Neuronal stem cell (in vitro differentiated cells): ENCODE measurements around the gene SMURF2.

ENCODE experiments used
- DNase-seq: peaks from one replicate; pipeline ENCODE4 v3.0.0-alpha.2; 2013; ENCODE audit warnings: low spot score
- H2AFZ ChIP-seq: one replicate; pipeline ENCODE4 v1.6.1; 2013; ENCODE audit warnings: mild to moderate bottlenecking, low read length, inconsistent platforms
- H2AK5ac ChIP-seq: 2 replicates; pipeline ENCODE4 v1.6.1; 2013; ENCODE audit warnings: low read depth, mild to moderate bottlenecking, inconsistent platforms, low read length, moderate library complexity, mixed read lengths
- H2BK120ac ChIP-seq: 2 replicates; pipeline ENCODE4 v1.6.1; 2013; ENCODE audit warnings: low read depth, mild to moderate bottlenecking, inconsistent platforms, low read length, moderate library complexity, mixed read lengths
- H2BK12ac ChIP-seq: one replicate; pipeline ENCODE4 v1.6.1; 2013; ENCODE audit warnings: low read length, inconsistent platforms
- H2BK15ac ChIP-seq: 2 replicates; pipeline ENCODE4 v1.6.1; 2013; ENCODE audit warnings: mild to moderate bottlenecking, low read length, inconsistent platforms, mixed read lengths
- H2BK5ac ChIP-seq: one replicate; pipeline ENCODE4 v1.6.1; 2013; ENCODE audit warnings: inconsistent platforms, mild to moderate bottlenecking, low read length, moderate library complexity
- H3K14ac ChIP-seq: one replicate; pipeline ENCODE4 v1.6.1; 2013; ENCODE audit warnings: low read length, inconsistent platforms
- H3K18ac ChIP-seq: 2 replicates; pipeline ENCODE4 v1.6.1; 2013; ENCODE audit warnings: low read length, inconsistent platforms
- H3K23ac ChIP-seq: 2 replicates; pipeline ENCODE4 v1.6.1; 2013; ENCODE audit warnings: low read depth, mild to moderate bottlenecking, mixed read lengths, low read length, inconsistent platforms; ENCODE audit not compliant: poor library complexity
- H3K27ac ChIP-seq: replicated peaks from 3 replicates; pipeline ENCODE4 v1.5.1; 2013; ENCODE audit warnings: low read length, inconsistent platforms
- H3K27me3 ChIP-seq, 3 experiments: 2 replicates each; pipeline ENCODE4 v1.6.1; 2013; ENCODE audit warnings: low read length in 3 of 3, mild to moderate bottlenecking in 2 of 3, inconsistent platforms in 1 of 3, low read depth in 1 of 3, mixed read lengths in 1 of 3, moderate library complexity in 1 of 3; ENCODE audit not compliant: control insufficient read depth in 3 of 3, insufficient read depth in 3 of 3
- H3K36me3 ChIP-seq, 2 donors: replicated peaks in 1 of 2; 2 replicates each; pipeline ENCODE4 v1.6.1; 2013; ENCODE audit warnings: low read length in 2 of 2; ENCODE audit not compliant: control insufficient read depth in 2 of 2, insufficient read depth in 2 of 2
- H3K4ac ChIP-seq: 2 replicates; pipeline ENCODE4 v1.6.1; 2013; ENCODE audit warnings: inconsistent platforms, mild to moderate bottlenecking, low read length, moderate library complexity
- H3K4me1 ChIP-seq, 2 donors: 1 replicate in 1 of 2; 2 replicates in 1 of 2; pipeline ENCODE4 v1.6.1; 2013; ENCODE audit warnings: low read length in 2 of 2, low read depth in 1 of 2; ENCODE audit not compliant: control insufficient read depth in 2 of 2, insufficient read depth in 1 of 2
- H3K4me2 ChIP-seq: one replicate; pipeline ENCODE4 v1.6.1; 2013; ENCODE audit warnings: mild to moderate bottlenecking, low read length, inconsistent platforms; ENCODE audit not compliant: insufficient read depth, poor library complexity, severe bottlenecking
- H3K4me3 ChIP-seq, 2 donors: 2 replicates each; pipeline ENCODE4 v1.5.1; 2013; ENCODE audit warnings: low read length in 2 of 2, mild to moderate bottlenecking in 2 of 2, inconsistent platforms in 1 of 2, moderate library complexity in 1 of 2
- H3K79me1 ChIP-seq: one replicate; pipeline ENCODE4 v1.6.1; 2013; ENCODE audit warnings: low read depth, mild to moderate bottlenecking, inconsistent platforms, low read length, moderate library complexity
- H3K9ac ChIP-seq: one replicate; pipeline ENCODE4 v1.6.1; 2013; ENCODE audit warnings: mild to moderate bottlenecking, low read depth, low read length, inconsistent platforms; ENCODE audit not compliant: poor library complexity
- H3K9me3 ChIP-seq, 2 donors: replicated peaks in 1 of 2; 2 replicates each; pipeline versions ENCODE3 to v1.6.1; 2013; ENCODE audit warnings: low read length in 2 of 2, mild to moderate bottlenecking in 2 of 2, inconsistent platforms in 1 of 2, low read depth in 1 of 2, mixed read lengths in 1 of 2, moderate library complexity in 1 of 2; ENCODE audit not compliant: control insufficient read depth in 2 of 2, insufficient read depth in 1 of 2
- H4K8ac ChIP-seq: one replicate; pipeline ENCODE4 v1.6.1; 2013; ENCODE audit warnings: low read depth, mild to moderate bottlenecking, inconsistent platforms, low read length, moderate library complexity
- H4K91ac ChIP-seq: one replicate; pipeline ENCODE4 v1.6.1; 2013; ENCODE audit warnings: low read length, low read depth, mild to moderate bottlenecking, inconsistent platforms; ENCODE audit not compliant: poor library complexity
- WGBS, 2 donors: extraction: QIAGEN DNeasy Blood & Tissue Kit; methylation state at CpG; one replicate each; pipeline ENCODE4 v1.1.7; 2013; ENCODE audit warnings: missing lambda C conversion rate in 2 of 2, mixed read lengths in 1 of 2; ENCODE audit not compliant: insufficient read length in 2 of 2, insufficient replicate concordance in 1 of 2; ENCODE audit errors: extremely low coverage in 2 of 2; 5-methylcytosine and 5-hydroxymethylcytosine counted together

The SMURF2 gene

DNA sequence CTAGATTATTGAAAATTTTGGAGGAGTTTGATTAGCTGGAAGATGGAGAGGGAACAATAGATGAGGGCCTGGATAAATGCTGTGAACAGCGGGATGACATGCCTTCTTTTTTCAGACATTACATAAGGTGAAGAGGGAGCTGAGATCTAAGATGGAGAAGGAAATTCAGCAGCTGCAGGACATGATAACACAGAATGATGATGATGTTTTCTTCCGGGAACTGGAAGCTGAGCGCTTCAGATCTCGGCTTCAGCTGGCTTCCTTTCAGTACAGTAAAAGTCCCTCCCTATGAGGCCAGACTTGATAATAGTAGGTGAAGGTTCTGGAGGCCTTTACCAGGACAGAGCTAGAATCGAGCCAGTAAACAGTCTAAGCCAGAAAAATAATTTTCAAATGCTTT lies 124.6 kb downstream of the SMURF2 start:
- Histone ChIP-seq H3K36me3 (peaks cover 29 to 96% of the 10 kb centered on the region in 2 donors), H3K4me2 (no peak overlapping the region), H2BK120ac (no peak overlapping the region), H3K9ac (no peak overlapping the region), H2AK5ac (no peak overlapping the region), H3K27me3 (no peaks in the 10 kb centered on the region), H2BK5ac (no peak overlapping the region), H3K14ac (no peak overlapping the region), H3K4me3 (no peak overlapping the region), H3K4ac (no peak overlapping the region), H3K9me3 (no peaks in the 10 kb centered on the region), H3K18ac (no peak overlapping the region), H3K23ac (no peak overlapping the region), H3K4me1 (no peaks in the 10 kb centered on the region), H2BK12ac (no peak overlapping the region), H4K8ac (no peak overlapping the region), H3K79me1 (no peaks in the 10 kb centered on the region), H4K91ac (no peak overlapping the region), H2BK15ac (no peak overlapping the region), H3K27ac (no peak overlapping the region), H2AFZ (no peak overlapping the region)
- no CpG with 5 or more reads among the region's 5 CpGs for WGBS, 2 donors
- no peak for DNase-seq

DNA sequence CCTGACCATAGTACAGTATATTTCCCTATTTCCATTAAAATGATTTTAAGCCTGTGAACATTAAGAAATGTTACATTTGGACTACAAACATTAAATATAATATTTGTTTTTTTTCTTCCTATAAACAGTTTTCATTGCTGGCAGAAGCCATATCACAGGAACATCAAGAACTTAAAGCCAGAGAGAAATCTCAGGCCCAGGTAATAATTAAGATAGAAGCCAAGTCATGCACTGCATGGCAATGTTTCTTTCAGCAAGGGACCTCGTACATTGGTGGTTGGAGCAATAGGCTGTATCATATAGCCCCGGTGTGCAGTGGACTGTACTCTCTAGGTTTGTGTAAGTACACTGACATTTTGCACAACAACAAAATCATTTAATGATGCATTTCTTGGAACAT lies 125.2 kb downstream of the SMURF2 start:
- Histone ChIP-seq H3K79me1 (no peaks in the 10 kb centered on the region), H3K27ac (no peak overlapping the region), H2BK120ac (no peak overlapping the region), H3K9ac (no peak overlapping the region), H3K14ac (no peak overlapping the region), H2BK15ac (no peak overlapping the region), H3K36me3 (peaks cover 35 to 96% of the 10 kb centered on the region in 2 donors), H3K18ac (no peak overlapping the region), H3K4me3 (no peak overlapping the region), H3K4ac (no peak overlapping the region), H4K8ac (no peak overlapping the region), H2AK5ac (no peak overlapping the region), H2BK12ac (no peak overlapping the region), H3K4me2 (no peak overlapping the region), H2AFZ (no peak overlapping the region), H4K91ac (no peak overlapping the region), H3K4me1 (no peaks in the 10 kb centered on the region), H2BK5ac (no peak overlapping the region), H3K27me3 (no peaks in the 10 kb centered on the region), H3K9me3 (no peaks in the 10 kb centered on the region), H3K23ac (no peak overlapping the region)
- WGBS, 2 donors, result no CpG with 5 or more reads among the region's 2 CpGs
- no peak for DNase-seq

DNA sequence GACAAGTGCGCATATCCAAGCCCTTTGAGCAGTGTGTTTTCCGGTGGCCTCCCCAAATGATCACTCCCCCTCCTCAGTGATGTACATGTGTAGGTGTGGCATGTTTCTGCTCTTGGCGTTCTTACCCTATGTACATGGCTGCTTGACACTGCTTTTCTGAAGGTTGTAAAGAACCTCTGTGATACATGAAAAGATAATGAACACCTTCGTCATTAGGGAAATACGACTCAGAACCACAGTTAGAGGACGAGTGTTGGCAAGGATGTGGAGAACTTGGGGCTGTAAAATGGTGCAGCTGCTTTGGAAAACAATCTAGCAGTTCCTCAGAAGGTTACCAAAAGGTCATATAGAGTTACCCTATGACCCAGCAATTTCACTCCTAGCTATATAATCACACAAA lies 126.8 kb downstream of the SMURF2 start:
- no peak overlapping the region for H3K27ac ChIP-seq
- no peak overlapping the region for H2AK5ac ChIP-seq
- H3K4me3 ChIP-seq, result no peak overlapping the region
- H2BK5ac ChIP-seq, result no peak overlapping the region
- H2AFZ ChIP-seq, result no peak overlapping the region
- H3K9me3 ChIP-seq, result no peaks in the 10 kb centered on the region
- H3K27me3 ChIP-seq, result no peaks in the 10 kb centered on the region
- no peak overlapping the region for H3K18ac ChIP-seq
- DNase-seq, result no peak
- H4K91ac ChIP-seq, result no peak overlapping the region
- no peak overlapping the region for H3K23ac ChIP-seq
- no peak overlapping the region for H3K9ac ChIP-seq
- no peak overlapping the region for H4K8ac ChIP-seq
- H2BK15ac ChIP-seq, result no peak overlapping the region
- no peak overlapping the region for H2BK12ac ChIP-seq
- no peak overlapping the region for H2BK120ac ChIP-seq
- H3K14ac ChIP-seq, result no peak overlapping the region
- WGBS, 2 donors, result no CpG with 5 or more reads among the region's 6 CpGs
- no peaks in the 10 kb centered on the region for H3K4me1 ChIP-seq
- no peak overlapping the region for H3K4ac ChIP-seq
- H3K4me2 ChIP-seq, result no peak overlapping the region
- H3K36me3 ChIP-seq, result peaks cover 43 to 100% of the 10 kb centered on the region in 2 donors
- H3K79me1 ChIP-seq, result no peaks in the 10 kb centered on the region

DNA sequence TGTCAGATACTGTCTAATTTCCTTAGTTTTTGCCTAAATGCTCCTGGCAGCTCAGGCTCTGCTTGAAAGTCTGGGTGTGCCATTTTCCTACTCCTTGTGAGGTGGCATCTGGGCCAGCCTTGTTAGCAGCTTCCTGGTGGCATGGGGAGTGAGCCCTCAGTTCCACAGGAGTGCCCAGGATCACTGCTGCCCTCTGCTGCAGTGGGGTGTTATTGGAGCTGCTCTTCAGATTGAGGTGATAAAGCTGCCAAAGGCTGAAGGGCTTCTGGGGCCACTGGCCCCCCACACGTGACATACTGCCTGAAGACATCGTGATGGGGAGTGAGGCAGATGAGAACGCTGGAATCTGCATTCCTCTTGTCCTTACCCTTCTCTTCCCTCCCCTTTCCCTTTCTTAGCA lies 127.9 kb downstream of the SMURF2 start:
- no peaks in the 10 kb centered on the region for H3K79me1 ChIP-seq
- no peak overlapping the region for H3K4ac ChIP-seq
- no CpG with 5 or more reads among the region's 3 CpGs for WGBS, 2 donors
- no peak overlapping the region for H3K9ac ChIP-seq
- no peak overlapping the region for H2AFZ ChIP-seq
- H3K14ac ChIP-seq, result no peak overlapping the region
- no peak overlapping the region for H3K4me2 ChIP-seq
- no peaks in the 10 kb centered on the region for H3K9me3 ChIP-seq
- H3K18ac ChIP-seq, result no peak overlapping the region
- no peaks in the 10 kb centered on the region for H3K27me3 ChIP-seq
- no peak overlapping the region for H3K27ac ChIP-seq
- no peak overlapping the region for H2AK5ac ChIP-seq
- no peak overlapping the region for H2BK12ac ChIP-seq
- H2BK15ac ChIP-seq, result no peak overlapping the region
- no peak overlapping the region for H4K91ac ChIP-seq
- no peak overlapping the region for H3K4me3 ChIP-seq
- no peak overlapping the region for H4K8ac ChIP-seq
- no peaks in the 10 kb centered on the region for H3K4me1 ChIP-seq
- no peak for DNase-seq
- no peak overlapping the region for H2BK5ac ChIP-seq
- H3K23ac ChIP-seq, result no peak overlapping the region
- peaks cover 44 to 100% of the 10 kb centered on the region in 2 donors for H3K36me3 ChIP-seq
- H2BK120ac ChIP-seq, result no peak overlapping the region
